ENCODE measurements around the gene GPX4. TPM values are rescaled to one million over a fixed set of nuclear protein-coding genes. Genes with fewer than 3 reads are reported as not detected.
A peak's percentile ranks its signal among the peaks of the same experiment; 100 is the strongest.

The GPX4 gene
- total and polyA plus RNA-seq, 9 of the 15 experiments (the other 6 are each of a cell fraction or from before 2014, with no cell fraction given) = 61.4 to 661 (median 349) TPM

DNA sequence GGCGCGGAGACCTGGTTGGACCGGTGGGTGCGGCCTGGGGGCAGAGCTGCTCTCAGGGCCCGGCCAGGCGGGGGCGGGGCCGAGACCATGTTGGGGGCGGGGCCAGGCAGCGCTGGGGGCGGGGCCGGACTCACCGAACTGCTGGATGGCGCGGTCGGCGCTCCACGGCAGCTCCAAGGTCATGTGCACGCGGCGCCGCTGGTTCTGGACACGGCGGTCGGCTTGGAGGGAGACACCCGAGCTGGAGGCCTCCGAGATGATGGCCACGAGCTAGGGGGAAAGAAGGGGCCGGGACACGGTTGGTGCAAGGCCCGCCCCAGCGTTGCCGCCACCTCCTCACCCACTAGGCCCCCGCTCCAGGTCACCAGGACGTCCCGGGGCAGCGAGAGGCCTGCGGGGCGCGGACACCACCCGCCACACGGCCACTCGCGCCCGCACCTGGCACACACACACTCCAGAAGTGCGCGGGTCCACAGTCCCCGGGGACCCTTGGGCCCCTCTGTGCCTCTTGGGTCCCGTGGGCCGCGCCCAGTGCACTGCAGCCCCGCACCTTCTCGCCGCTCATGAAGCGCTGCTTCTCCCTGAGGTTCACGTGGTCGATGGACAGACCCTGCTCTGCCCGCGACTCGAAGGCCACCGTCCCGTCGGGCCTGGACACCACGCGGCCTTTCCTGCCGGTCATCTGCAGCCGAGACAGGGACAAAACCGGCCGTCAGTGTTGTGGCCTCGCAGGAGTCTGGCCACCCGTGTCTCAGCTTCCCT lies 8.7 kb downstream of the GPX4 start (continued):
- TF ChIP-seq FOS (IDR thresholded peaks at IDR 0.05; ENCODE audit: extremely low read depth, insufficient read length) = no peak
- no peak for TF ChIP-seq ZNF316 (IDR thresholded peaks at IDR 0.05)
- TF ChIP-seq NR1H2 (CRISPR knock-in tag; IDR thresholded peaks at IDR 0.05) = peak; percentile 63; the same call in 1 of the 2 replicates
- no peak for TF ChIP-seq SIX5 (IDR thresholded peaks at IDR 0.05; ENCODE audit: borderline replicate concordance in 1 of 2, insufficient read depth in 1 of 2, low read depth in 1 of 2, low read length in 2 of 2)
- no peak for TF ChIP-seq TCF3 (CRISPR knock-in tag; IDR thresholded peaks at IDR 0.05)
- TF ChIP-seq, protein P1, sequence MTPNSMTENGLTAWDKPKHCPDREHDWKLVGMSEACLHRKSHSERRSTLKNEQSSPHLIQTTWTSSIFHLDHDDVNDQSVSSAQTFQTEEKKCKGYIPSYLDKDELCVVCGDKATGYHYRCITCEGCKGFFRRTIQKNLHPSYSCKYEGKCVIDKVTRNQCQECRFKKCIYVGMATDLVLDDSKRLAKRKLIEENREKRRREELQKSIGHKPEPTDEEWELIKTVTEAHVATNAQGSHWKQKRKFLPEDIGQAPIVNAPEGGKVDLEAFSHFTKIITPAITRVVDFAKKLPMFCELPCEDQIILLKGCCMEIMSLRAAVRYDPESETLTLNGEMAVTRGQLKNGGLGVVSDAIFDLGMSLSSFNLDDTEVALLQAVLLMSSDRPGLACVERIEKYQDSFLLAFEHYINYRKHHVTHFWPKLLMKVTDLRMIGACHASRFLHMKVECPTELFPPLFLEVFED (CRISPR knock-in tag; conservative IDR thresholded peaks at IDR 0.05) = no peak
- TF ChIP-seq, protein P2, sequence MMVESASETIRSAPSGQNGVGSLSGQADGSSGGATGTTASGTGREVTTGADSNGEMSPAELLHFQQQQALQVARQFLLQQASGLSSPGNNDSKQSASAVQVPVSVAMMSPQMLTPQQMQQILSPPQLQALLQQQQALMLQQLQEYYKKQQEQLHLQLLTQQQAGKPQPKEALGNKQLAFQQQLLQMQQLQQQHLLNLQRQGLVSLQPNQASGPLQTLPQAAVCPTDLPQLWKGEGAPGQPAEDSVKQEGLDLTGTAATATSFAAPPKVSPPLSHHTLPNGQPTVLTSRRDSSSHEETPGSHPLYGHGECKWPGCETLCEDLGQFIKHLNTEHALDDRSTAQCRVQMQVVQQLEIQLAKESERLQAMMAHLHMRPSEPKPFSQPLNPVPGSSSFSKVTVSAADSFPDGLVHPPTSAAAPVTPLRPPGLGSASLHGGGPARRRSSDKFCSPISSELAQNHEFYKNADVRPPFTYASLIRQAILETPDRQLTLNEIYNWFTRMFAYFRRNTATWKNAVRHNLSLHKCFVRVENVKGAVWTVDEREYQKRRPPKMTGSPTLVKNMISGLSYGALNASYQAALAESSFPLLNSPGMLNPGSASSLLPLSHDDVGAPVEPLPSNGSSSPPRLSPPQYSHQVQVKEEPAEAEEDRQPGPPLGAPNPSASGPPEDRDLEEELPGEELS (CRISPR knock-in tag; IDR thresholded peaks at IDR 0.05; ENCODE audit: borderline replicate concordance) = no peak
- no peak for TF ChIP-seq KAT8 (IDR thresholded peaks at IDR 0.05; ENCODE audit: low read depth)
- no peak for TF ChIP-seq RBM14 (IDR thresholded peaks at IDR 0.05; ENCODE audit: borderline replicate concordance, insufficient read depth, low read depth, low read length)
- no peak for TF ChIP-seq ZNF354B (CRISPR knock-in tag; IDR thresholded peaks at IDR 0.05)
- peak in 1 of 2 experiments; percentile 57; a peak in 1 of 4 replicates for TF ChIP-seq SIN3A (IDR thresholded peaks at IDR 0.05; ENCODE audit: borderline replicate concordance in 2 of 2, control insufficient read depth in 1 of 2, low read depth in 2 of 2, low read length in 2 of 2)
- TF ChIP-seq TOE1 (IDR thresholded peaks at IDR 0.05; ENCODE audit: borderline replicate concordance) = no peak
- TF ChIP-seq TOE1 (CRISPR knock-in tag; IDR thresholded peaks at IDR 0.05; ENCODE audit: borderline replicate concordance, low read depth) = no peak
- TF ChIP-seq ZFX (CRISPR knock-in tag; IDR thresholded peaks at IDR 0.05) = peak; percentile 73
- no peak for TF ChIP-seq TCF7L2 (IDR thresholded peaks at IDR 0.05; ENCODE audit: low read depth, low read length)
- TF ChIP-seq, protein P3, sequence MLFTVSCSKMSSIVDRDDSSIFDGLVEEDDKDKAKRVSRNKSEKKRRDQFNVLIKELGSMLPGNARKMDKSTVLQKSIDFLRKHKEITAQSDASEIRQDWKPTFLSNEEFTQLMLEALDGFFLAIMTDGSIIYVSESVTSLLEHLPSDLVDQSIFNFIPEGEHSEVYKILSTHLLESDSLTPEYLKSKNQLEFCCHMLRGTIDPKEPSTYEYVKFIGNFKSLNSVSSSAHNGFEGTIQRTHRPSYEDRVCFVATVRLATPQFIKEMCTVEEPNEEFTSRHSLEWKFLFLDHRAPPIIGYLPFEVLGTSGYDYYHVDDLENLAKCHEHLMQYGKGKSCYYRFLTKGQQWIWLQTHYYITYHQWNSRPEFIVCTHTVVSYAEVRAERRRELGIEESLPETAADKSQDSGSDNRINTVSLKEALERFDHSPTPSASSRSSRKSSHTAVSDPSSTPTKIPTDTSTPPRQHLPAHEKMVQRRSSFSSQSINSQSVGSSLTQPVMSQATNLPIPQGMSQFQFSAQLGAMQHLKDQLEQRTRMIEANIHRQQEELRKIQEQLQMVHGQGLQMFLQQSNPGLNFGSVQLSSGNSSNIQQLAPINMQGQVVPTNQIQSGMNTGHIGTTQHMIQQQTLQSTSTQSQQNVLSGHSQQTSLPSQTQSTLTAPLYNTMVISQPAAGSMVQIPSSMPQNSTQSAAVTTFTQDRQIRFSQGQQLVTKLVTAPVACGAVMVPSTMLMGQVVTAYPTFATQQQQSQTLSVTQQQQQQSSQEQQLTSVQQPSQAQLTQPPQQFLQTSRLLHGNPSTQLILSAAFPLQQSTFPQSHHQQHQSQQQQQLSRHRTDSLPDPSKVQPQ (CRISPR knock-in tag; IDR thresholded peaks at IDR 0.05; ENCODE audit: borderline replicate concordance) = no peak
- no peak for TF ChIP-seq ZSCAN29 (IDR thresholded peaks at IDR 0.05)
- no peak for TF ChIP-seq NR3C1 (CRISPR knock-in tag; IDR thresholded peaks at IDR 0.05)
- no peak for TF ChIP-seq FOXO4 (CRISPR knock-in tag; IDR thresholded peaks at IDR 0.05)
- no peak for TF ChIP-seq RBM25 (IDR thresholded peaks at IDR 0.05; ENCODE audit: low read depth, low read length, severe bottlenecking)
- TF ChIP-seq NCOA1 (IDR thresholded peaks at IDR 0.05; ENCODE audit: low read depth) = no peak
